GM18498 (cell line): Measurements from ENCODE around the gene RAMAC.
"Not testable (repeated sequence)": the region's sequence is repeated elsewhere in the genome, so short reads cannot be mapped to it uniquely, and the experiment has no call there.

ENCODE experiments used
- ATAC-seq: cut with Tn5 transposase; IDR thresholded peaks from one replicate; pipeline ENCODE4 v1.9.1; 2021; ENCODE audit warnings: mild to moderate bottlenecking, moderate library complexity; ENCODE audit not compliant: unreplicated experiment

The RAMAC gene

DNA sequence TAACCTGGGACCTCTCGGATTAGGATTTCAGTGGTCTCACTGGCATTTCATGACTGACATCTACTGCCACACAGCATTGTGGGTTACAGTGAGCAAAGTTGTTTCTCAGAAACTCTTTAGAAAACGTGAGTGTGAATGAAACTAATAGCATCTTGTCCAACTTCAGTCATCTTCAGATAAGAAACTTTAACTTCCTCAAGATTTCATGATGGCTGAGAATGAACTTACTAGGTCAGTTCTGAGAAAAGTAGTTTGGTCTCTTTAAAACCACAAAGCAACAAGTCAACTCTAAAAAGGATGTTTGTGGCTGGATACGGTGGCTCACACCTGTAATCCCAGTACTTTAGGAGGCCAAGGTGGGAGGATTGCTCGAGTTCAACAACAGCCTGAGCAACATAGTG is 19.3 kb upstream of the RAMAC start:
- ATAC-seq = peak; percentile 91

DNA sequence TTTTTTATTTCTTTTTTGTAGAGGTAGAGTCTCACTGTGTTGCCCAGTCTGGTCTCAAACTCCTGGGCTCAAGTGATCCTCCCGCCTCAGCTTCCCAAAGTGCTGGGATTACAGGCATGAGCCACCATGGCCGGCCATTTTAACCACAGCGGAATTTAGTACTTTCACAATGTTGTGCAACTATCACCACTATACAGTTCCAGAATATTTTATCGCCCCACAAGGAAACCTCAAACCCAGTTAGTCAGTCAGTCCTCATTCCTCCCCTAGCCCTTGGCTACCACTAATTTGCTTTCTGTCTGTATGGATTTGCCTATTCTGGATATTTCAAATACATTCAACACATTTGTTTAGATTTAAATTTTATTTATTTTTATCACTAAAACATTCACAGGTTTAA is 17.9 kb upstream of the RAMAC start:
- no peak for ATAC-seq

DNA sequence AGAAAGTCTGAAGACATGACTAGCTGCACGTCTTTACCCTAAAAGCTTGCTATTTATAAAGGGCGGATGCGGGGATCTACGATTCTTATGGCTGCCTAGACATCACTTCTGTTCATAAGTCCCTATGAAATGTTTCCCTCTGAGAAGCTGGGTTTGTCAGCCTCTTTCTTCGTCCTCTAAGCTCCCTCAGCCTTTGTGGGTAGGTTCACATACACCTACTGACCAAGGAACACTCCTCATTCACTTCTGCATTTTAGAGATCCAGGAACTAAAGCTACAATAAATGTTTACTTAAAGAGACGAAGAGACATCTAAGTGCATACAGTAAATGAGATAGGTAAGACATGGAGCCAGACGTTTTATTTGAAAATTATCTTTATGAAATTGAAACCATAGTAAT is 16.7 kb upstream of the RAMAC start:
- no peak for ATAC-seq

DNA sequence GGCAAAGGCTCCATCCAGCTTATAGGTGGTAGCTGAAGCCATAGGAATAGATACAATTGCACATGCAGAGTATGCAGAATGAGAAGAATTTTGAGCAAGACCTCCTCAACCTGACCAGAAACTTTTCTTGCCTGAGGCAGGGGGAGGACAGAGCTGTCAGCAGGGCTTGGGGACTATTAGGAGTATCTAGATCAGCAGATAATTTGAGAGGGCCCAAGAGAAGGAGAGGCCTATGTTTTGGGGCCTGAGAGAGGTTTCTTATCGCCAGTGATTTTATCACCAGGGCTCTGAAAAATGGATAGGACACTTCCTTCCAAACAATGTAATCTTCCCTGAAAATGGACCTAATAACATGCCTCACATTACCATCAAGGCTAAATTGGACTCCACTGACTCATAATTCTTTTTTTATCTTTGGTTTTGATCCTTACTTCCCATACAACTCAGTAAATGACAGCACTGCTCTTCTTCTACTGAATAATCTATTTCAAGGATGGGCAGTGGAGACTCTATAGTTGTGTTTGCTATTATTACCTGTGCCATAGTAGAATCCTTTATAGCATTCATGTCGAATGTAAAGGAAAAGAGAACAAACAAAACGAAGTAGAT is 15.8 kb upstream of the RAMAC start:
- ATAC-seq = no peak

DNA sequence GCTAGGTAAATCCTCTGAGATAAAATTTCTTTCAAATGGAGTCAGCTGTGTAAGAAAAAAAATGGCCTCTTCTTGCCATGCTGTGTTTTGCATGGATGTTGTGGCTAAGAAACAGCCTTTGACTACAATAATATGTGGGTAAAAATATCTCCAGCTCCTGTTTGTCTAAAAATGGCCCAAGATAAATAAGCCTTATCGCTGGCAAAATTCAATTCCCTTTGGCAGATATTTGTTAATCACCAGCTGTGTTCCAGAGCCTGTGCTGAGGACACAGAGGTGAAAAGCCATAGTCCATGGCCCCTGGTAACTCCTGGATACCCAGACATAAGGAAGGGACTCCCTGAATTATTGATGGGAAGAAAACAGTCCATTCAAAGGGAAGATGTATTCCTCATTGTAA is 15.3 kb upstream of the RAMAC start:
- no peak for ATAC-seq

DNA sequence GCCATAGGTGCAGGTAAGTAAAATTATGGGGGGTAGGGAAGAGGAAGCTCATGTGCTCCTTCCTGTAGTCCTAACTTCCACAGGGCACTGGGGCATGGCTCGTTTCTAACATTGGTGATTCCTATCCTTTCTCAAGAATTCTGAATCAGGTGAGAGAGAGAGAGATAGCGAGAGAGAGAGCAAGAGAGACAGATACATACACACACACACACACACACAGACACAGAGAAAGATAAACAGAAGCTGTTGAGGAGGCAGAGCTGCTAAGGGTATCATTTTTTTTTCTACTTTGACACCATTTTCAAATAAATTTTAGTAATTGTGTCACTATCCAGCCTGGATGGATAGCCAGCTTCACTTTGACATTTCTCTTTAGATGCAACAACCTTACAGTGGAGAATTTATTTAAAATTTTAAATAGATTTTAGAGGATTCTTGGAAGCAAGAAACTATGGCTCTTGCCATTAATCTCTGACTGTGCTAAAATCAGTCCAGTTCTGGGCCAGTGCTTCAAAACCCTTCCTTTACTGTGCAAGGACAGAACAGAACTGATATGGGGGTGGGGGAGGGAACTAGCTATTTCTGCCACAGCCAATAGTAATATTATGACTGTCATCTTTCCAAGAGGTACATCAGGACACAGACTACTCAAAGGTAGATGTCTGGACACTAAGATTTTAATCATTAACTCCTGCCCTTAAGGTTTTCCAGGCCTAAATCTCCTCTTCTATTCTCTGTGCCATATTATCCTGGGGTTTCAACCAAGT is 14.6 kb upstream of the RAMAC start:
- ATAC-seq = no peak

DNA sequence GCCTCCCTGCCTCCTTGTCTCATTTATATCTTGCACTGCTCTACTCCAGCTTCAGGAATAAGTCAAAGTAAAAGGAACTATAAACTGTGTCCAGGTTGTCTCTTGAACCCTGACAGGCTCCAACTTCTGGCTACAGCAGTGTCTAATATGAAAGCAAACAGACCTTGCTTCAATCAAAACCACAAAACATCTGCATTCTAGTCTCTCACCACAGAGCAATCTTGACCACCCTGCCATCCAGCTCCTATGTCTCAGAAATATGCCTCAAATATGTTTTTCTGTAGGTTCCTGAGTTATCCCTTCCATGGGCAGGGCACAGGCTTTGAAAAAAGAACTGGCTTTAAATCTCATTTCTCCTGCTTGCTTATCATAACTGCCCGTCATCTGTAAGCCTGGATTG is 13.0 kb upstream of the RAMAC start:
- ATAC-seq = no peak

DNA sequence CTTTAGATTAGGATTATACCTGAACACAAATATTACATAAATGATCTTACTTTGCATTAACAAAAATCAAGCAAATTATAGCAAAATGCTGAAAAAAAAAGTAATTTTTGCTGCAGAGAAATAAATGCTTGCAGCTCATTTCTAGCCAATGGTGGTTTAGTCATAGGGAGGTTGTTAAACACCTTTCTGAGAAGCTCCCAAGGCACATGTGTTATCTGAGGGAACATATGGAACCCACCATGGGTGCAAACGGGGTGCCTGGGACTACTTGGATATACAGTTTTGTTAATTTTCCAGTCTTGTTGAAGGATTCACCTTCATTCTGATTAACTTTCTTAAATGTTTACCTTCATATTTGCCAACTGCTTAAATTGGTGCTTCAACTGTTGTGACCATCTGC is 8.9 kb upstream of the RAMAC start:
- ATAC-seq = no peak

DNA sequence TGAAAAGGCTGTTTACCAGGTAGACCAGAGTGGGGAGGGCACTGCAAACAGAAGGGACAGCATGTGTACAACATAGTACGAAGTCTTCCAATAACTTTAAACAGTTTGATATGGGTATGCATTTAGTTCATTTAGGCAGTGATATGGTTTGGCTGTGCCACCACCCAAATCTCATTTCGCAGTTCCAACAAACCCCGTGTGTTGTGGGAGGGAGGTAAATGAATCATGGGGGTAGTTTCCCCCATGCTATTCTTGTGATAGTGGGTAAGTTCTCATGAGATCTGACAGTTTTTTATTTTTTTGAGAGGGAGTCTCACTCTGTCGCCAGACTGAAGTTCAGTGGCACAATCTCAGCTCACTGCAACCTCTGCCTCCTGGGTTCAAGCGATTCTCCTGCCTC is 7.6 kb upstream of the RAMAC start:
- ATAC-seq = no peak

DNA sequence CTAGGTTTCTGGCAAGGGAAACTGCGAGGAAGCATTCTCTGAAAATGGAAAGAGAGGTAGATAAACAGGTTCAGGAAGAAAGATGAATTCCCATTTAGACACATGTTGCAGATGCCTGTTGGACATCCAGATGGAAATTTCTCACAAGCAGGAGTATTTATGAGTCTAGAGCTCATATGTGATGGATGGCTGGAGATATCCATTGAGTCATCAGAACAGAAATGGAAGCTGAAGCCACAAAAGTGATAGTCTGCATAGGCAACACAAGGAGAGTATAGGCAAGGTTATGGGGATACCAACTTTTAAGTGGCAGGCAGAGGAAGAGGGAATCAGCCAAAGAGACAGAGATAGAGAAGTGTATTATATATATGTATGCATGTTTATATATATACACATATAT is 6.3 kb upstream of the RAMAC start:
- ATAC-seq = no peak

DNA sequence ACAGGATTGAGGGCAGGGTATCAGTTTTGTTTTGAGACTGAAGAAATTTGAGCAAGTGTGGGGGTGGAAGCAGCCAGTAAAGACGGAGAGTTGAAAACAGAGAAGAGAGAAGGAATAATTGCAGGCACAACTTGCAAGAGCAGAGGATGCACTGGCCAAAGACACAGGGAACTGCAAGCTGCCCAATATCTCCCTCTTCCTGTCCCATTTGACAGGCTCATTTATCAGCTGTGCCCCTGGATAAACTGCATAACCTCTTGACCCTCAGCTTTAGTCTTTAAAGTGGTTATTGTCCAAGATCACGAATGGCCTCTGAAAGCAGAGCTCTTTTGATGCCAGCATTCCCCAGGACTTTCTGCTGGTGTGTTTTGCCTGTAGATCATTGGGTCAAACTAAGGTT is 5.0 kb upstream of the RAMAC start:
- no peak for ATAC-seq

DNA sequence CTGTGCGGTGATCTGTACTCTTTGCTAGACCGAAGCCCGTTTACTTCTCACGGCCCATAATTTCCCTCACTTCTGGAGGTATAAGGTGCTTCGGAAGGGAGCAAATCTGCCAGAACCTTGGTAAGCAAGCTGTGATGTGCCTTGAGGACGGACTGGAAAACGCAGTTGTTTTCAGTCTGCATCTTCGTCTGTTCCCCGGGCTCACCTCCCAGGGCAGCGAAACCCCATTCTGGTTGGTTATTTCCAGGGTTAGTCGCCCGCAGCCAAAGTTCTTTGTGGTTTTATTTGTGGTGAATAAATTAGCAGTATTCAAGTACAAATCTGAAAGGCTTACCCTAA is 401 bp downstream of the RAMAC start:
- no peak for ATAC-seq

DNA sequence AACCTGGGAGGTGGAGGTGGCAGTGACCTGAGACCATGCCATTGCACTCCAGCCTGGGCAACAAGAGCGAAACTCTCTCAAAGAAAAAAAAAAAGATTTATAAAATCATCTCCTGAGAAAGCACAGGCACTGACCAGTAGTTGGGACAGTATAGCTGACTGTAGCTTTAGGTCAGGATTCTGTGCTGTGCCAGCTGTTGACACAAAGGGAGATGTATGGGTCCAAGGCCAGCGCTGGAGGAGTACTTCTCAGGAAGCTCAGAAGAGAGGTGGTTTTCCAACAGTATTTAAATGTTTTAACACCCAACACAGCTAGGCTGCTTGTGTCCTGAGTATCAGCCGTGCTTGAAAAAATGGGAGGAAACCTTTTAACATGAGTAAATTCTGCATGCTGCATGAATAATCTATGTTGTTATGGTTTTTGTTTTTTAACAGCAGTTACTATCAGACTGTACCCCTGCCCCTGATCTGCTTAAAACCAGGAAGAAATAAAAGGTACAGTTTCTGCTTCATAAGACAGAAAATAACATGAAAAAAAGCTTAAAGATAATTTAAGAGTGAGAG is 6.5 kb downstream of the RAMAC start:
- no peak for ATAC-seq

DNA sequence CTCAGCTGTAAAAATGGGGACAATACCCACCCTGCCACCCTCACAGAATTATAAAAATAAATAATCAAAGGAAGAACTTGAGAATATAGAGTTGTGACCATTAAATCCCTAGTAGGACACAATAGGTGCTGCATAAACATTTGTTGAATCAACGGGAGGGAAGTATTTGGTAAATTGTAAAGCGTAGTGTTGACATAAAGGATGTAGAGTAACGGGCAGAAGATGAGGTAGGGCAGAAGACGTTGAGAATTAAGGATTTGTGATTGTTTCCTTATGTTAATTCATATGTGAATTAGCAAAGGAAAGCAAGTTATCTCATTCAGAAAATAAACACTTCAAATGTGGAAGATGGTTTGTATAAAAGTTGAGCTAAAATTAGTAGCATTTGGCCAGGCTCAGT is 7.1 kb downstream of the RAMAC start:
- ATAC-seq = no peak

DNA sequence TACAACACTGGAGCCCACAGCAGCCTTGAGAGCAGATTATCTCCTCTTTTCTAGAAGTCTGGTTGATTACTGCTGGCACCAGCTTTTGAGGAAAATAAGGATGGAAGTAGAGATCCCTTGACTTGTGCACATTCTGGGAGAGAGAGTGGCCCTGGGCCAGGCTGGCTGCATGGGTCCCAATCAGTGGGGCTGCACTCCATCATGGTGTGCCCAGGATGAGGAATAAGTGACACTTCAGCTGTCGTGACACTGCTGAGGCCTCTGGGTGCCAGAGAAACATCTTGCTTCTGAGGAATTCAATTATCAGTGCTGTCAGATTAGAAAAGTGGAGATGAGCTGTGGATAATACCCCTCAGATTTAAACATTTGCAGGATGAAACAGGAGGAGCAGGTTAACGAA is 9.1 kb downstream of the RAMAC start:
- no peak for ATAC-seq

DNA sequence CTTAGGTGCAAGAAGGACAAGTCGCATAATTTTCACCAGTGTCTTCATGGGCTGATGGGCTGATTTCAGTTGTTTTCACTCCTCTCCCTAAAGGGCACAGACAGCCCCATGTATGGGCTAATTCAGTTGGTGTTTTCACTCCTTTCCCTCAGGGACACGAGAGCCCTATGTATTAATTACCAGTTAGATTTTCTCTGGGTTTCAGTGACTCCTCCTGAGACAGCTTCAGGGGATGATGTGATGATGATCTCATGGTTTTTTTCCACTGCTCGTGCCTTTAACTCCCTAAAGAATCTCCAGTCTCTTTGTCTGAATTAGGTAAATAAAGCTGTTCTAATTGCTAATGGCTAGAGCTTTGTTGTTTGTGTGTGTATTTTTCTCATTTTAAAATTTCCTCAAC is 9.9 kb downstream of the RAMAC start:
- no peak for ATAC-seq

DNA sequence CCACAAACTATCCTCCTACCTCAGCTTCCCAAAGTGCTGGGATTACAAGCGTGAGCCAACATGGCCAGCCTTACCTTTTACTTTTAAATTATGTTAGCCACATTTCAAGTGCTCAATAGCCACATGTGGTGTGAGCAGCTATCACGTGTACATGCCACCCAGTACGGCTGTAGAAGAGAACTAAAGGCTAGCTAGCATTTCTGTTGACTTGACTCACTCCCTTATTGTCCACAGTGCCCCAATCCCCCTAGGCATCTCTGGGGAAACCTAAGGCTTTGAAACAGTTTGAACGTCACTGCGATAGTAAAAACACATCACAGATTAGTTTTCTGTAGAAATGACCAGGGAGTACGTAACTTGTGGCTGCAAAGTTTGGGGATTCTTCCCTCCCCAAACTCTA is 13.4 kb downstream of the RAMAC start:
- no peak for ATAC-seq

DNA sequence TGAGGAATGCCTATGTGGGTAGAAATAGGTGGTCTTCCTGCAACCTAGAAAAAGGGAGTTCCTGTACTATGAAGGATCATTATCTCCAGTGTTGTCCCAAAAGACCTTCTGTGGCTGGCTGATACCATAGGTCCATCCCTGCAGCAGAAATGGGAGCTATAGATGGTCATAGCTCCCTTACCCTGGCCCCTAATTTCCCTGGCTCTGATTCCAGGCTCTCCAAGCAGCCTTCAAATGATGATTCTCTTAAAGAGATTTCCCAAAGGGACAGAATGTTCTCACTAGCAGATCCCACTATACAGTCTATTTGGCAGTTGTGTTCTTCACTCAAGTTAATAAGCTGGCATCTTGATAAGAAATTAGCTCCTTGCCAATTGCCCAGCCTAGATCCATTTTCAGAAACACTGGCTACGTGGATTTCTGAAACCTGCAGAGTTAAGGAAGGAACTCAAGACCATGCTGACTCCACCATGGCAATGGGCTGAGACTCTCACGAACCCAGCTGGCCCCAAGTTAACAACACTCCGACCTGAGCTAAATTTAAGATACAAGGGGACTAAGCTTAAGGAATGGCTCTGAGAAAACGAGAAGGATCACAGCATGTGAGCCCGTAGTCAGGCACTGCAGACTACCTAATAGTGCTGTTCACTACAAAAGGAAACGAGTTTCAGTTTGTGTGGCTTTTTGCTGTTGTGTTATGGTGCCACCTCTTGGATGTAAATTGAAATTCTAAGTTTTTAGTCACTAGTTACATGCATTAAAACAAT is 14.1 kb downstream of the RAMAC start:
- peak; percentile 82 for ATAC-seq

DNA sequence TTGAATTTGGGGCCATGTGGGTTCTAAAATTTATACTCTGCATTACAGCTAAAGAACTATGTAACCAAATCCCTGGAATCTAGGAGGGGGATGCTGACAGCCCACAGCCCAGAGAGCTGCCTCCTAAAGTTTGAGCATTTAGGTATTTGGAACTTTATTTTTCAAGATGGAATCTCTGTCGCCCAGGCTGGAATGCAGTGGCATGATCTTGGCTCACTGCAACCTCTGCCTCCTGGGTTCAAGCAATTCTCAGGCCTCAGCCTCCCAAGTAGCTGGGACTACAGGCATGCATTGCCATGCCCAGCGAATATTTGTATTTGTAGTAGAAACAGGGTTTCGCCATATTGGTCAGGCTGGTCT is 14.6 kb downstream of the RAMAC start:
- not testable (repeated sequence) for ATAC-seq

DNA sequence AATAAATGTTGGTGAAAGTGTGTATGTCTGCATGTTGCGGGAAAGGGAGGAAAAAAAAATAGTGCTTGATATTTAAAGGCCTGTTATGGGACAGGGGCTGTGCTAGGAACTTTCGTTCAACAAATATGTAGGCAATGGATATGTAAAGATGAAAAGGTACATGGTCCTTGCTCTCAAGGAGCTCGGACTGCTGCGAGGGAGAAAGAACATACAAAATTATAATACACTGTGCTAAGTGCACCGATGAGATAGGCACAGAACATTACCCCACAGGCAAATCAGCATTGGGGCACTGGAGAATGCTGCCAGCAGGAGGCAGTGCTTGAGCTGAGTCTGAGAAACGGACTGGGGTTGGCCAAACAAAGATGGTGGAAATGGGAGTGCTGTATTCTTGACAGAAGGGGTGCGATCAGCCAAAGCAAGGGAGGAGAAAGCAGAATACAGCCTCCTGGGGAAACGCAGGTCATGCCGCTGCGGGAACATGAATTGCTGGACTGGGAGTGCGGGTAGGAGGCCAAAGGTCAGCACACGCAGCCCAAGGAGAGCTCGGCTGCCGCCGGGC is 24.8 kb downstream of the RAMAC start:
- ATAC-seq = peak; percentile 63

DNA sequence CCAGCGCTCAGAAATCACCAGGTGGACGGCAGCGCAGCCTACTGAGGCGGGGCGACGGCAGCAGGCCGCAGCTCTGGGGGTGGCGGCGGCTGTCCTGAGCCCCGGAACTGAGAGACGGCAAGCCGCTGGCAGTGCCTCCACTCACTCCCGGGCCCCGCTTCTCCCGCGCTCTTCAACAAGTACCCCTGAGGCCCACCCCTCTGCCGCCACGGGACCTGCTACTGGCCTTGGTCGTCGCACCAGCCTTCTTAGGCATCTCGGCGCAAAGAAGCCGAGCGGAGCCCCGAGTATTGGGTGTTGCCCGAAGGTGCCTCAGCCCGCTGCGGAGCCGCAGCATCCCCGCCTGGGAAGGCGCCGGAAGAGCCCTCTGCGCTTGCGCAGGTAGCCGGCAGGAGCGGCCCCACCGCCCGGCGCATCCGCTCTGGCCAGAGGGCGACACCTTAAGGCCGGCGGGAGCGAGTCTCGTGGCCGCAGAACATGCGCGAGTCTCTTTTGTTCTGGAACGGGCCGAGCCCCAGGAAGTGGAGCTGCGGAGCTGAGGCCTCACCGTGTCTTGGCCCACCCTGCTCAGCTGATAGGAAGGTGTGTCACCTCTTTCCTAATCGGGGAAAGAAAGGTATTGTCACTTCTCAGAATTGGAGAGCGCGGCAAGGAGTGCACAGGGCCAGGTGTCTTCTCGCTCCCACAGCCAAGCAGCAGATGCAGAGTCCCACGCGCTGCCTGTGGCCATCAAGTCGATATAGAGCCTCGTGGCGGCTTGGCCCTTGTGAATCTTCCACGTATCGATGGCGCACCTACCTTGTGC is 25.5 kb downstream of the RAMAC start, which contains the start of gene C15orf40:
Gene C15orf40 (minus strand): TSS at position 369 of the 805 bp plus-strand sequence. CDS start 32 bp downstream, at position 337.
- ATAC-seq = peak; percentile 92
